ENCODE results near the gene PRCC. TPM values are rescaled to one million over a fixed set of nuclear protein-coding genes. Genes with fewer than 3 reads are reported as not detected.

PRCC gene
- total RNA-seq, 1 donor from 2014 or later, result 93.2 TPM

DNA sequence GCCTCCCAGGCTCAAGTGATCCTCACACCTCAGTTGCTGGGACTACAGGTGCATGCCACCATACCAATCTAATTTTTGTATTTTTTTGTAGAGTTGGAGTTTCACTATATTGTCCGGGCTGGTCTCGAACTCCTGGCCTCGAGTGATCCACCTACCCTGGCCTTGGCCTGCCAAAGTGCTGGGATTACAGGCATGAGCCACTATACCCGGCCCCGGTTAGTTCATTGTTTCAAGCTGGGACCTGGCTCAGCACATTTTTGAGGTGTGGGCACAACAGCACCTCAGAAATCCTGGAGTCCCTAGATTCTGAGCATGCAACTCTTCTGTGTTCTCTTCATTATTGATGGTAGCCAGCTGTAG, 28.0 kb downstream of the PRCC start:
- H3K27ac Mint-ChIP-seq, result no peak overlapping the region
- no peaks in the 10 kb centered on the region for H3K4me1 Mint-ChIP-seq (ENCODE audit: low read depth)
- H3K9me3 Mint-ChIP-seq (ENCODE audit: low read depth), result no peaks in the 10 kb centered on the region
- TF ChIP-seq, protein P1, sequence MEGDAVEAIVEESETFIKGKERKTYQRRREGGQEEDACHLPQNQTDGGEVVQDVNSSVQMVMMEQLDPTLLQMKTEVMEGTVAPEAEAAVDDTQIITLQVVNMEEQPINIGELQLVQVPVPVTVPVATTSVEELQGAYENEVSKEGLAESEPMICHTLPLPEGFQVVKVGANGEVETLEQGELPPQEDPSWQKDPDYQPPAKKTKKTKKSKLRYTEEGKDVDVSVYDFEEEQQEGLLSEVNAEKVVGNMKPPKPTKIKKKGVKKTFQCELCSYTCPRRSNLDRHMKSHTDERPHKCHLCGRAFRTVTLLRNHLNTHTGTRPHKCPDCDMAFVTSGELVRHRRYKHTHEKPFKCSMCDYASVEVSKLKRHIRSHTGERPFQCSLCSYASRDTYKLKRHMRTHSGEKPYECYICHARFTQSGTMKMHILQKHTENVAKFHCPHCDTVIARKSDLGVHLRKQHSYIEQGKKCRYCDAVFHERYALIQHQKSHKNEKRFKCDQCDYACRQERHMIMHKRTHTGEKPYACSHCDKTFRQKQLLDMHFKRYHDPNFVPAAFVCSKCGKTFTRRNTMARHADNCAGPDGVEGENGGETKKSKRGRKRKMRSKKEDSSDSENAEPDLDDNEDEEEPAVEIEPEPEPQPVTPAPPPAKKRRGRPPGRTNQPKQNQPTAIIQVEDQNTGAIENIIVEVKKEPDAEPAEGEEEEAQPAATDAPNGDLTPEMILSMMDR (IDR thresholded peaks at IDR 0.05; ENCODE audit: unreplicated experiment), result no peak
- no peak for DNase-seq (ENCODE audit: low spot score, unreplicated experiment)
- no peak overlapping the region for H3K4me3 Mint-ChIP-seq (ENCODE audit: low read depth)
- peaks cover 26% of the 10 kb centered on the region for H3K36me3 Mint-ChIP-seq (ENCODE audit: insufficient read depth)
- H3K27me3 Mint-ChIP-seq, result no peaks in the 10 kb centered on the region

DNA sequence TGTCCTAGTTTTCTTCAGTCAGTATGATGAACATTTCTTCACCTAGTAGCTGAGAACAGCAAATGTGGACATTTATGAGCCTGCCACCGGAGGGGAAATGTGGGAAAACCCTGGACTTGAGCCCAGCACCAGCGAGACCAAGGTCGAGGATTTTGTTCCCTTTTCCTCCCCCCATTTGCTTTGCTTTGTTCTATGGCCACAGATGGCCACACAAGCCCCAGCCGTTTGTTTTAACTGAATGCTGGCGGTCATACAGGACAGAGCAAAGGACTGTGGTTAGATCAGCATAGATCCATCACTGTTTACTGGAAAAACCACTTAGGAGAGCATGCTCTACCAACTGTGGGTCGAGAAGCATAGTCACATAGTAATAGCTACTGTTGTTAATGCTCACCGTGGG, 28.5 kb downstream of the PRCC start:
- H3K27ac Mint-ChIP-seq, result no peak overlapping the region
- H3K4me3 Mint-ChIP-seq (ENCODE audit: low read depth), result no peak overlapping the region
- H3K4me1 Mint-ChIP-seq (ENCODE audit: low read depth), result no peaks in the 10 kb centered on the region
- no peaks in the 10 kb centered on the region for H3K27me3 Mint-ChIP-seq
- H3K9me3 Mint-ChIP-seq (ENCODE audit: low read depth), result no peaks in the 10 kb centered on the region
- TF ChIP-seq, protein P1 (IDR thresholded peaks at IDR 0.05; ENCODE audit: unreplicated experiment), result no peak
- no peak for DNase-seq (ENCODE audit: low spot score, unreplicated experiment)
- H3K36me3 Mint-ChIP-seq (ENCODE audit: insufficient read depth), result peaks cover 27% of the 10 kb centered on the region

DNA sequence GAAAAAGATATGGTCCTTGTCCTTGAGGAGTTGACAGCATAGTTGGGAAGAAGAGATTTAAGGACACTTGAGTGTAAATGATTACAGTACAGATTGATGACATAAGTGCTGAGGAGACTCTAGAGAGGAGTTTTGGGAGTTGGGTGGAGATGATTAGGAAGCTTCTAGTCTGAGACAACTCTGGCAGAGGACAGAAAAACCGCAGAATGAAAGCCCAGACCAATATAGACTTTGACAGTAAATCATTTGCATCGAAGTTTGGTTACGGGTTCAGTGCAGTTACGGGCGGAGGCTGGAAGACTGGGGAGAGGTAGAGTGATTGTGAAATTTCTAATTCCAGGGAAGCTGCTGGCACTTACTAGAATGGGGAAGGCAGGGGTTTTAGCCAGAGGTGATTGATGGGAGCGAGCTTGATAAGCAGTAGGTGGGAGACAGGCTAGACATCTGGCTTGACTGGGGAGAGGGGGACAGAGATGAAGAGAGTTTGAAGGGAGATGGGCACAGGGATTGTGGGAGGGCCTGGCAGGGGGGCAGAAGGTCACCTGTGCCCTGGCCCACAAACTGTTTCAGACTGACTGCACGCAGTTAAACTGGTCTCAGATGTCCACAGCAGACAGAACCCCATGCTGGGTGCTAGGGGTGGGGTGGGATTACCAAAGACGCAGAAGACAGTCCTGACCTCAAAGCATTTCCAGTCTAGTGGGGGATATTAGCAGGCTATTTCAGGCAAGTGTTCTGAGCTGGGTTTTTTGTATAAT, 29.2 kb downstream of the PRCC start:
- Mint-ChIP-seq H3K9me3 (ENCODE audit: low read depth) (no peaks in the 10 kb centered on the region), H3K27ac (peak overlapping the region; percentile 36), H3K27me3 (no peaks in the 10 kb centered on the region), H3K4me1 (ENCODE audit: low read depth) (no peaks in the 10 kb centered on the region), H3K36me3 (ENCODE audit: insufficient read depth) (peaks cover 28% of the 10 kb centered on the region), H3K4me3 (ENCODE audit: low read depth) (no peak overlapping the region)
- no peak for DNase-seq (ENCODE audit: low spot score, unreplicated experiment)
- TF ChIP-seq, protein P1 (IDR thresholded peaks at IDR 0.05; ENCODE audit: unreplicated experiment), result no peak

DNA sequence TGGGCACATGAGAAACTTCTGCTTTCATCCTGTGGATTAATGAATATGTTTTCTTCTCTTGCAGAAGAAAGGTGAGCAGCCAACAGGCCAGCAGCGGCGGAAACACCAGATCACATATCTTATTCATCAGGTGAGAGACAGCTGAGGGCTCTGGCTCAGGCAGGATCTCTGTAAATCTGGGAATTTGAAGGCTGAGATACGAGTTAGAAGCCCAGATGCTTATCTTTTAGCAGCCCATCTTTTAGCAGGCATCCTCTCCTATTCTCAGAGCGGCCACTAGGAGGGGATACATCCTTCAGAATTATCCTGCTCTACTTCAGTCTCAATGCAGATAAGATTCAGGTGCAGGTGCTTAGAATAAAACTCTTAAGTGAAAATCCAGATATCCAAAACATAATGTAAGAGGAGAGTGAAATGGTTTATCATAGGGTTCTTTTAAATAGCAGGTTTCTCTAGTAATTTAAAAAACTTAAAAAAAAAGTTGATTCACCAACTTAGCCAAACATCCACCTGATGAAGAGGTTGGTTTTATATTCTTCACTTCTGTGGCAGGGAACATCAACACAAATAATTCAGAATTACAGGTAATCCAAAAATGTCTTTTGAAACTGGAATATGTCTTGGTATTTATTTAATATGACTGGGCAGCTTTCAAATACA, 30.0 kb downstream of the PRCC start:
- no peaks in the 10 kb centered on the region for H3K9me3 Mint-ChIP-seq (ENCODE audit: low read depth)
- no peak overlapping the region for H3K27ac Mint-ChIP-seq
- DNase-seq (ENCODE audit: low spot score, unreplicated experiment), result no peak
- no peaks in the 10 kb centered on the region for H3K4me1 Mint-ChIP-seq (ENCODE audit: low read depth)
- H3K36me3 Mint-ChIP-seq (ENCODE audit: insufficient read depth), result peaks cover 25% of the 10 kb centered on the region
- TF ChIP-seq, protein P1 (IDR thresholded peaks at IDR 0.05; ENCODE audit: unreplicated experiment), result peak; percentile 76
- H3K4me3 Mint-ChIP-seq (ENCODE audit: low read depth), result no peak overlapping the region
- no peaks in the 10 kb centered on the region for H3K27me3 Mint-ChIP-seq

DNA sequence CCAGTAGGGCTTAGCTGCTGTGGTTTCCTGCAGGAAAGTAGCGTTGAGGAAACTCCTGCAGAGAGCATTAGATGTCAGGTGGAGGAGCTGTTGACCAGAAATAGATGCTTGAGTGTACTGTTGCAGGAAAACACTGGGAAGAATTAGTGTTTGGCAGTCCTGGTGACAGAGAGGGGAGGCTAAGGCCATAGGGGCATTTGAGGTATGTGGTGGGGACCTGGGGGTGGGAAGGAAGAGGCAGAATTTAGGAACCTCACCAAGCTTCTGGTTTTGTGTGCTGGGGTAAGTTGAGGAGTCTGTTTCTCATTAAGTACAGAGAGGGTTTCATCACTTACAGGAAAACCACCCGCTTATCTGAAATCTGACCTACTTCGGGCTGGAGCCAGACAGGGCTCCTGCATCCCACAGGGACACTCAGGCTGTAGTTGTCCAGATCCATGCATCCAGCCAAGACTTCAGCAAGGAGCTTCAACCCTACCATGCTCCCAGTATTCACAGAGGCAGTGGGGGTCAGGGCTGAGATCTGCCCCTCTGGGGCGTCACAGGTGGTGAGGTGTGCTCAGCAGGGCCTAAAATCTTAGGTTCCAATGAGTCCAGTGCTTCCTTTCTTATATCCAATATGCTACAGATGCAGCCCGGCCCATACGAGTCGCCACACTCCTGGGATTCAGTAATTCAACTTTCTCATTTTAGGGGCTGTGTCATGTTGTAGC, 34.2 kb downstream of the PRCC start:
- TF ChIP-seq, protein P1 (IDR thresholded peaks at IDR 0.05; ENCODE audit: unreplicated experiment), result no peak
- Mint-ChIP-seq H3K36me3 (ENCODE audit: insufficient read depth) (peaks cover 10% of the 10 kb centered on the region), H3K4me3 (ENCODE audit: low read depth) (no peak overlapping the region), H3K27me3 (no peaks in the 10 kb centered on the region), H3K9me3 (ENCODE audit: low read depth) (no peaks in the 10 kb centered on the region), H3K27ac (no peak overlapping the region), H3K4me1 (ENCODE audit: low read depth) (peaks cover 5% of the 10 kb centered on the region)
- DNase-seq (ENCODE audit: low spot score, unreplicated experiment), result no peak
